Panc1 (cell line): Measurements from ENCODE around the gene PCDHGC5.

Experiments used
- POLR2AphosphoS5 ChIP-seq: IDR thresholded peaks from 2 replicates; pipeline ENCODE4 v1.6.1; 2012; ENCODE audit warnings: mild to moderate bottlenecking, low read depth, low read length, moderate library complexity
- TCF7L2 ChIP-seq: IDR thresholded peaks from 2 replicates; pipeline ENCODE4 v1.6.1; 2011; ENCODE audit warnings: mild to moderate bottlenecking, low read depth, low read length, inconsistent platforms
- TF ChIP-seq, protein P1 (sequence below): fragments of 450-650 bp; IDR thresholded peaks from 2 replicates; pipeline ENCODE4 v1.5.1; 2017; ENCODE audit warnings: mild to moderate bottlenecking
- TF ChIP-seq, protein P2 (sequence below), 2 experiments: IDR thresholded peaks; 2 replicates each; pipeline ENCODE4 v1.6.1; 2011 to 2012; ENCODE audit warnings: low read depth in 2 of 2, control low read depth in 1 of 2, low read length in 1 of 2, mild to moderate bottlenecking in 1 of 2, moderate library complexity in 1 of 2; ENCODE audit not compliant: insufficient read depth in 1 of 2

GRCh38 chr5:141490771-141491170 lies 1.9 kb downstream of the PCDHGC5 start:
- no peak for TF ChIP-seq POLR2AphosphoS5
- TF ChIP-seq, protein P1, sequence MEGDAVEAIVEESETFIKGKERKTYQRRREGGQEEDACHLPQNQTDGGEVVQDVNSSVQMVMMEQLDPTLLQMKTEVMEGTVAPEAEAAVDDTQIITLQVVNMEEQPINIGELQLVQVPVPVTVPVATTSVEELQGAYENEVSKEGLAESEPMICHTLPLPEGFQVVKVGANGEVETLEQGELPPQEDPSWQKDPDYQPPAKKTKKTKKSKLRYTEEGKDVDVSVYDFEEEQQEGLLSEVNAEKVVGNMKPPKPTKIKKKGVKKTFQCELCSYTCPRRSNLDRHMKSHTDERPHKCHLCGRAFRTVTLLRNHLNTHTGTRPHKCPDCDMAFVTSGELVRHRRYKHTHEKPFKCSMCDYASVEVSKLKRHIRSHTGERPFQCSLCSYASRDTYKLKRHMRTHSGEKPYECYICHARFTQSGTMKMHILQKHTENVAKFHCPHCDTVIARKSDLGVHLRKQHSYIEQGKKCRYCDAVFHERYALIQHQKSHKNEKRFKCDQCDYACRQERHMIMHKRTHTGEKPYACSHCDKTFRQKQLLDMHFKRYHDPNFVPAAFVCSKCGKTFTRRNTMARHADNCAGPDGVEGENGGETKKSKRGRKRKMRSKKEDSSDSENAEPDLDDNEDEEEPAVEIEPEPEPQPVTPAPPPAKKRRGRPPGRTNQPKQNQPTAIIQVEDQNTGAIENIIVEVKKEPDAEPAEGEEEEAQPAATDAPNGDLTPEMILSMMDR, result no peak
- TF ChIP-seq TCF7L2, result no peak
- TF ChIP-seq, protein P2, sequence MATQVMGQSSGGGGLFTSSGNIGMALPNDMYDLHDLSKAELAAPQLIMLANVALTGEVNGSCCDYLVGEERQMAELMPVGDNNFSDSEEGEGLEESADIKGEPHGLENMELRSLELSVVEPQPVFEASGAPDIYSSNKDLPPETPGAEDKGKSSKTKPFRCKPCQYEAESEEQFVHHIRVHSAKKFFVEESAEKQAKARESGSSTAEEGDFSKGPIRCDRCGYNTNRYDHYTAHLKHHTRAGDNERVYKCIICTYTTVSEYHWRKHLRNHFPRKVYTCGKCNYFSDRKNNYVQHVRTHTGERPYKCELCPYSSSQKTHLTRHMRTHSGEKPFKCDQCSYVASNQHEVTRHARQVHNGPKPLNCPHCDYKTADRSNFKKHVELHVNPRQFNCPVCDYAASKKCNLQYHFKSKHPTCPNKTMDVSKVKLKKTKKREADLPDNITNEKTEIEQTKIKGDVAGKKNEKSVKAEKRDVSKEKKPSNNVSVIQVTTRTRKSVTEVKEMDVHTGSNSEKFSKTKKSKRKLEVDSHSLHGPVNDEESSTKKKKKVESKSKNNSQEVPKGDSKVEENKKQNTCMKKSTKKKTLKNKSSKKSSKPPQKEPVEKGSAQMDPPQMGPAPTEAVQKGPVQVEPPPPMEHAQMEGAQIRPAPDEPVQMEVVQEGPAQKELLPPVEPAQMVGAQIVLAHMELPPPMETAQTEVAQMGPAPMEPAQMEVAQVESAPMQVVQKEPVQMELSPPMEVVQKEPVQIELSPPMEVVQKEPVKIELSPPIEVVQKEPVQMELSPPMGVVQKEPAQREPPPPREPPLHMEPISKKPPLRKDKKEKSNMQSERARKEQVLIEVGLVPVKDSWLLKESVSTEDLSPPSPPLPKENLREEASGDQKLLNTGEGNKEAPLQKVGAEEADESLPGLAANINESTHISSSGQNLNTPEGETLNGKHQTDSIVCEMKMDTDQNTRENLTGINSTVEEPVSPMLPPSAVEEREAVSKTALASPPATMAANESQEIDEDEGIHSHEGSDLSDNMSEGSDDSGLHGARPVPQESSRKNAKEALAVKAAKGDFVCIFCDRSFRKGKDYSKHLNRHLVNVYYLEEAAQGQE (IDR thresholded peaks at IDR 0.05; ENCODE audit: insufficient read depth in 1 of 2, low read depth in 2 of 2, low read length in 1 of 2), result no peak
